Medulla oblongata (tissue), 1 donor: Measurements from ENCODE around the gene CBARP.

Experiments used
- DNase-seq: peaks from one replicate; pipeline ENCODE4 v3.0.0-alpha.2; 2015; ENCODE audit errors: extremely low spot score

Gene CBARP

DNA sequence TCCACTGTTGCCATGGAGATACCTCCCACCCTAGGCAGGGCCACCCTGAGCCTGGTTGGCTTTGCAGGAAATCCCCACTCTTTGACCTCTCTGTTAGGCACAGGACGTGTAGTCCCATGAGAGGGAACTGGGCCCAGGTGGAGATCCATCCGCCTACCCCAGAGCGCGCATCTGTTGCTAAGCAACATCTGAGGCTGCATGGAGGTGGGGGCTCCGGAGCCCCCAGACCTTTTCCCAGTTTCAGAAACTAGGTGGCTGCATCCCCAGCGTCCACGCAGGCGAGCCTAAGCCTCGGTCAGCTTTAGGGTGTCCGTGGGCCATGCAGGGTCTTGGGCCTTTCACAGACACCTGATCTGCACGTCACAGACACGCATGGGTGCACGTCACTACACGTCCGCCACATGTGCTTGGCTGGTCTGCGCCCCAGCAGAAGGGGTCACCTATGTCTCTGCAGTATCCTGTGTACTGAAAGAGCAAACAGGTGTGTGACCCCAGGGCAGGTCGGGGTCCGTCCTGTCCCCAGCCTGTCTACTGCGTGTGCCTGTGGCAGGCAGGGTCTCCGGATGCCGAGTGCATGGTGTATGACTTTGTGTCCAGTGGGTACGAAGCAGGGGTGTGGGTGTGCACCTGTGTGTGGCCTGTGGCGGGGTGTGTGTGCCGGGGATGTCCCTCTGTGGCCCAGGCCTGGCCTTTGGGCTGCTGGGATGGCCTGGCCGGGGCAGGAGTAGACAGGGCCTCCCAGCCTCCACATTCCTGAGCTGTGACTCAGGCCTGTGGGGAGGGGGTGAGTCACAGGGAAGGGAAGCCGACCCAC is 27.2 kb upstream of the CBARP start:
- DNase-seq: no peak

GRCh38 chr19:1263188-1263587 is 25.4 kb upstream of the CBARP start:
- DNase-seq: no peak

- no peak for DNase-seq
These were observed 24.9 kb upstream of the CBARP start for GRCh38 chr19:1262623-1263123.

GRCh38 chr19:1261798-1262622 is 24.2 kb upstream of the CBARP start:
- DNase-seq: peak; percentile 74

DNA sequence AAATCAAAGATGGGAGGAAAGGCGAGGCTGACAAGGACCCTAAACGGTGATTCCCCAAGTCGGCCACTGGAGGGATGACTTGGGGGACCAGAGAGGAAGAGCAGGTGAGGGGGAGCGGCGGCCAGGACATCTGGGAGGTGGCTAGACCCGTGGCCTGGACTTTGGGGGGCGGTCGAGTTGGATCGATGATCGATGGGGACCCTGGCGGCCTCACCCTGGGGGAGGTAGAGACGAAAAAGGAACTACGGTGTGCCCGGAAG is 23.7 kb upstream of the CBARP start:
- no peak for DNase-seq

GRCh38 chr19:1260749-1261537 is 23.1 kb upstream of the CBARP start:
- DNase-seq: peak; percentile 97

- DNase-seq: no peak
These were observed 22.3 kb upstream of the CBARP start for GRCh38 chr19:1259876-1260748.

DNA sequence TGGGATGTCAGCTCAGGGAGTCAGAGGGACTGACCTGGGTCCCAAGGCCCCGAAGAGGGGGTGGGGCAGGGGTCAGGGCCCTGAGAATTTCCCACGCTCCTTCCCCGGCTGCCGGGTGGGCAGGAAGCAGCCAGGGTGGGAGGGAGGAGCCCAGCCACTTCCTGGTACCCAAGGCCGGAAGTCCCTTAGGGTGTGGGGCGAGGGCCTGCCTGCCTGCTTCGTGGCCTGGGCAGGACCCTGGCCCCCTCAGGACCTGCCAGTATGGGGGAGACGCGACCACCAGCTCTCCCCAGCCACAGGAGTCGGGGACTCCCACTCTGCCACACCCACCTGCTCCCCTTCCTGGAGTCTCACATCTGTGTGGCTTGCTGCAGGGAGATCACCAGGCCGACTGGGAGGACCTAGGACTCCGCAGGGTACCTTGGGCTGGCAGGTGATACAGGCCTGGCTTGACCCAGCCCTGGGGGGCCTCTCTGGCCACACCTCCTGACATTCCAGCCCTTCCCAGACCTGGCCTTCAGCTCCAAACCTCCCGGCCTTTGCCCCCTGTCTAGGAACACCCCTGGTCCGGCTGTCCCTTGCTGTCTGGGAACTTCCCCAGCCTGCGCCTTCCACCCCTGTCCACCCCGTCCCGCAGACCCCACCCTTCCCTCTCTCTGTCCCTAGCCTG is 21.5 kb upstream of the CBARP start:
- DNase-seq: no peak

GRCh38 chr19:1258707-1259205 is 21.0 kb upstream of the CBARP start:
- no peak for DNase-seq

DNA sequence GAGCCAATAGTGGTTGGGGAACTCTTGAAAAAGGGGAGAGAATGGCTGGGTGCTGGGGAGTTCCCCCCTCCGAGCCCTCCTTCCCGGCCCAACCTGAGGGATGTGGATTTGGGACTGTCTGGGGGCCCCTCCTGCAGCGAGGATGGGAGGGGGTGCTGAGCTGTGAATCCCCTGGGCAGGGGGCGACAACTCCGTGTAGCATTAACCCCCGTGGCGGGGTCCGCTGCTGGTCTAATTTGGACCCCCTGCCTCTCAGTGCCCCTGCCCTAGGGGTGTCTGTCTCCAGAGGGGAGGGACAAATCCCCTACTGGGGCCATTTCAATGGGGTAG is 20.3 kb upstream of the CBARP start:
- DNase-seq: no peak

DNA sequence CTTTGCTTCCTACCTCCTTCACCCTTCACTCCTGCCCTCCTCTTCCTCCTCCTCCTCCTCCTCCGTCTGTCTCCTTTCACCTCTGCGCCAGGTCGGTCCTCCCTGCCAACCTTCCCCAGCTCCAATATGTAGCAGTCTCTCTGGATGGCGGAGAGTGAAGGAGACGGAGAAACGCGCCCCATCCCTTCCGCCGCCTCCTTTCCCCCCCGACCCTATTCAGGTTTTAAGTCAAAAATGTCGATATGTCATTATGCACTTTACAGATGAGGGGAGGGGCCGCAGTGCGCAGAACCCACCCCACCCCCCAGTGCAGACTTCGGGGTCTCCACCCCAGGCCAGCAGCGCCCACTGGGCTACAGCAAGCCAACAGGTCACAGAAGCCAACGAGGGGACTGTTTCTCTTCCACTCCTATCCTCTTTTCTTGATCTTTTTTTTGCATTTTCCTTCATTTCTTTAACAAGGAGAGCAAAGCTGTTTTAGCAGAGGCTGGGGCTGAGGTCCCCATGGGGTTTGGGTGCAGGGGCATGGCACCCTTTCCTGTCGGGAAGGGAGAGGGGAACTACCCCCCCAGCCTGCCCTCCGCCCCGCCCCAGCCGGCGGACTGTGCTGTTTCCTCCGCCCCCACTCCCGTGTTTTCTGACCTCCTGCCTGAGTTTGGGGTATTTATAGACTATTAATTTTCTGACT is 19.8 kb upstream of the CBARP start:
- DNase-seq: no peak

- DNase-seq: no peak
These were observed 19.1 kb upstream of the CBARP start for GRCh38 chr19:1256646-1257474.

DNA sequence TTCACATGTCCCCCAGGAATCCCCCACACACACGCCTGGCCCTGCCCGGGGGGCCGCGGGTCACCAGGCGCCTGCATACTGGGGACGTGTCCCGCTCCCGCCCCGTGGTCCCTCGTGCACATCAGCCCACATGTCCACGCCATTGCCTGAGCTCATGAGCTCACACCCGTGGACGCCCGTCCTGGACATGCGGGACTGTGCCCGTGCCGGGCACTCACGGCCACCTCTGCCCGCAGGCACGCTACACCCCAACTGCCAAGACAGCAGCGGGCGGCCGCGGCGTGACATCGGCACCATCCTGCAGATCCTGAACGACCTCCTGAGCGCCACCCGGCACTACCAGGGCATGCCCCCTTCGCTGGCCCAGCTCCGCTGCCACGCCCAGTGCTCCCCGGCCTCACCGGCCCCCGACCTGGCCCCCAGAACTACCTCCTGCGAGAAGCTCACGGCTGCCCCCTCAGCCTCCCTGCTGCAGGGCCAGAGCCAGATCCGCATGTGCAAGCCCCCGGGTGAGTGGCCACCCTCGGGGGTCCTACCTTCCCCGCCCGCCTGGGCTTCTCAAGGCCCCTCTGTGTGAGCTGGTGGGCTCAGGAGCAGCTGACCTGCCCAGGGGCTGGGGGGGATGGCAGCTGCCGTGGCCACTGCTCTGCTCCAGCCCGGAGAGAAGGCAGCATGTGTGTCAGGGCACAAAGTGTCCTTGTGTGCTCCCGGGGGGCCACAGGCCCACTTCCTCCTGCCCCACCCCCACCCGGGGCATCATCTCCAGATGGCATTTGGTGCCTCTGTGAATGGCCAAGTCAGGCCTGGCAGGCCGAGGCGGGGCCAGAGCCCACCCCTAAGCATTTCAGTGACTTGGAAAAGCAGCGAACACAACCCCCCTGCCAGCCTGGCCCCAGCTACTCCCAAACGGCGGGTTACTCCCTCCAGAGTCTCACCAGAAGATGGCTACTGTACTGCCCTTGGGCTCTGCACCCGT is 17.7 kb upstream of the CBARP start:
- DNase-seq: peak; percentile 78

GRCh38 chr19:1254530-1255185 is 16.9 kb upstream of the CBARP start:
- DNase-seq: no peak

GRCh38 chr19:1254081-1254527 is 16.3 kb upstream of the CBARP start:
- DNase-seq: no peak

DNA sequence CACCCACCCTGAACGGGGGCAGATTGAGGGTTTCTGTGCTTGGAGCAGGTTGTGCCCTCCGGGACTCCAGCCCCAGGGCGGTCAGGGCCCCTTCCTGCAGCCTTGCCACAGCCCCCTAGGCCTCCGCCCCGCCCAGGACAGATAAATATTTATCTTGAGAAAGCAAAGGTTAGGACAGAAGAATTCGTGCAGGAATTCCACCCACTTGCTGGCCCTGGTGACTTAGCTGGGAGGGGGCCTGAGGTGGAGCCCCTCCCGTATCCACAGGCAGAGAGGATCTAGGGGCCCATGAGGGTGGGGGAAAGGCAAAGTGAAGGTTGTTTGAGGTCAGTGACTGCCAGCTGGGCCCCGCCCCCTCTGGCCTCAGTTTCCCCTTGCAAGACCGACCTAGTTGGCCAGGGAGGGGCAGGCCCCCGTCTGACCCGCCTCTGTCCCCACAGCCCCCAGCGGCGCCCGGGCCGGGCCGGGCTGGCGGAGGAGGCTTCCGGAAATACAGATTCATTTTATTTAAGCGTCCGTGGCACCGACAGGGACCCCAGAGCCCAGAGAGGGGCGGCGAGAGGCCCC is 15.8 kb upstream of the CBARP start:
- no peak for DNase-seq
